ENCODE results near the gene PPIH.
"Not testable (repeated sequence)": the region's sequence is repeated elsewhere in the genome, so short reads cannot be mapped to it uniquely, and the experiment has no call there.

The PPIH gene

DNA sequence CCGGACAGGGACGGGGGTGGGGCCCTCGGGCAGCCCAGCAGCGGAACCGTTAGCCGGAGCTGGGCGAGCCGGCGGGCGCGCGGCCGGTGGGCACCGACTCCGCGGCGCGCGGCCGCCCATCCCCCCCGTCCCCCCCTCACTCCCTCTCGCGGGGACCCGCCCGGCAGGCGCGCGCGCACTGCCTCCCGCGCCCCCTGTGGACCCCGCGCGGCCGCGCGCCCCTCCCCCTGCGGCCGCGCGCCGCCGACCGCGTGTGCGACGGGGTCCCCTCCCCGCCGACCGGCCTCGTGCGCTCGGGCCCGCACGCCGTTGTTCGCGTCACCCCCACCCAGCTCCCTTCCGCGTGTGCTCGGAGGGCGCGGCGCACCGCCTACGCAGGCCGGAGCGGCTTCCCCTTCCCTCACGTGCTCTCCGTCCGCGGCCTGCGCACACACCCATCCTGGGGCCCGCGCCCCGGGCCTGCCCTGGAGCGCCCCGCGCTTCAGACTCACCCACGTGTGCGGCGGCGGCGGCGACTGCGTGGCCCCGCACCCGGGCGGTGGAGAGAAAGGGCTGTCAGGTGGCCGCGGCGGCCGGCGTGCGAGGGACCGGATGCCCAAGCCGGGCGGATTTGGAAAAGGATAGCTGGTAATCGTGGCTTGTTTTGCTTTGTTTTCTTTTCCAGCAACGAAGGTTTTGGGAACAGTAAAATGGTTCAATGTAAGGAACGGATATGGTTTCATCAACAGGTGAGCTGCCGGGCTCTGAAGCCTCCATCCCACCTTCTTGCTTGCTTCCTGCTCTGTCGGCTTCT lies 24.7 kb downstream of the PPIH start:
- peak; percentile 83 for DNase-seq

DNA sequence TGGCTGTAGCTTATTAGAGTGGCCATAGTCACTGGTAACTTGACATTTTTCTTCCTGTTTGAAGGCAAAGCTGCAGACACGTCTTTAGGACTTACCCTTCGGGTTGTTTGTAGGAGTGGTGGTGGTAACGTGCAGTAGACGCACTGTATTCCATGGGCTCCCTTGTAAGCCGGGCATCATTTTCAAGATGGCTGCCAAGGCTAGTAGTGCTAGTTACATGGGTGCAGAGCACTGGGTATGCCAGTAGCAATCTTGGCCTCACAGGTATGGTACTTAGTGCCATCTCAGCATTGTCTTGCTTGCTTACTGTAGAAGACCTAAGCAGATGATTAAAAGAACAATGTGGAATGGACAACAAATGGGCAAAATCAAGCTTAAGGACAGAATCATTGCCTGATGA lies 25.9 kb downstream of the PPIH start:
- peak; percentile 61 for DNase-seq

DNA sequence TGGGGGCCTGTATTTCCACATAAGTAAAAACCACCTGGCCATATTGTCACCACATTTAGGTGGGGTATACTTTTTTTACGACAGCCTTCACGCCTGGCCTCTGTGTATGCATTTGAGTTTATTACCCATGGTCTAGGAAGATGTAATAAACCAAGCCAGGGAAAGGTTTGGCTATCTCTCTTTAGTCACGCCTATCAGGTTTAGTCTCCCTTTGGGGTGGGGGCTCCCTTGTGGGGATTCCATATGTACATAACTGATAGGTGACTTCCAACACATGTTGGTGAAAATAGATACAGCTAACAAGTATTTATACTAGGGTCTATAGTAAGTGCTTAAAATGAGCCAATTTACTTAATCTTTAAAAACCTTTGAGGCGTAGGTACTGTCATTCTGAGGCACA lies 28.2 kb downstream of the PPIH start:
- DNase-seq: no peak

DNA sequence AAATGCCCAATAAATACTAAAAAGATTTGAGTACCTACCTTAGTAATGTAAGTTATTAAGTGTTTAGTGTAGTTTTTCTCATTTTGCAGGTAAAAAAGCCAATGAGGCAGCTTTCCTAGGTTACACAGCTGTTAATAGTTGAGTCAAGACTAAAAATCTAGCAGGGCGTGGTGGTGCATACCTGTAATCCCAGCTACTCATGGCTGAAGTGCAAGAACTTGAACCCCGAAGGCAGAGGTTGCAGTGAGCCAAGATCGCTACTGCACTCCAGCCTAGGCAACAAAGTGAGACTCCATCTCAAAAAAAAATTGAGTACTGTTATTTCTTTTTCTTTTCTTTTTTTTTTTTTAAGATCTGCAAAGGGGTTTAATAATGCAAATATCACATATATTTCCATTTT lies 31.7 kb downstream of the PPIH start:
- DNase-seq: no peak

DNA sequence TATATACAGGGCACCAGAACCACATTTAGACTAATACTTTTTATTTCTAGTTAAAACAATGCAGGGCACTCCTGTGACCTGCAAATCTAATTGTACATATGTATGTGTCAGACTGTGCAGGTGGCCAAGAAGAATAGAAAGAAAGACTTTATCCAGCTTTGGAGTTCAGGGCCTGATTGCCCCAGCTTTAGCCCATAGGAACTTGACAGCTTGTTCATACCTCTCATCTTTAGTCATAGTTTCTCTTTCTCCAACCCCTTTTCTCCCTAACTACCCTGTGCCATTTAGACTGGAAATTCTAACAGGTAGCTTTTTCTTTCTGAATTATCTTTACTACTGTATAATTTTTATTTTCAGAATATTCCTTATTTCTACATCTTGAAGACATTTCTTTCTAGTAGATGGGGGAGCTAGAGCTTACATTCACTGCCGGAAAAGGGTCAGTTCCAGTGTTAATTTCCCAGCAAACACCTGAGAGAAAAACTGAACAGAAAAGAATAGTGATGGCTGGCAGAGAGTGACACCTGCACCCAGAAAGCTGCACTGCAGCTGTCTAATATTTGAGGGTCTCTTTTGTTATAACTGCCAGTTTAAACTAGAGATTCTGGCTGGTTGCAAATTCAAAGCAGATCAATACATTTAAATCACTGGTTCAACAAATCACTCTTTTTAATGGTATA lies 32.4 kb downstream of the PPIH start:
- DNase-seq: no peak

DNA sequence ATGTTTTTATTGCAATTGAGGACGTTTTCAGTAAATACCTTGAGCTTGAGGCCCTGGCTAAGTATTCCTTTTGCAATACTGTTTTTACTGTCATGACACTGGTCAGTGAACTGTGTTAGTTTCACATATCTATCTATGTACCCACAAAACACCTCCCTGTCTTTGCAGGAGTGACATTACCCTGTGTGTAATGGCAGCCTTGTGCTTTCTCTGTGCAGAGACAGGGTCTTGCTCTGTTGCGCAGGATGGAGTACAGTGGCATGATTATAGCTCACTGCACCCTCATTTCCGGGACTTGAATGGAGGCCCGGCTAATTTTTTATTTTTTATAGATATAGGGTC lies 32.9 kb downstream of the PPIH start:
- DNase-seq: no peak

DNA sequence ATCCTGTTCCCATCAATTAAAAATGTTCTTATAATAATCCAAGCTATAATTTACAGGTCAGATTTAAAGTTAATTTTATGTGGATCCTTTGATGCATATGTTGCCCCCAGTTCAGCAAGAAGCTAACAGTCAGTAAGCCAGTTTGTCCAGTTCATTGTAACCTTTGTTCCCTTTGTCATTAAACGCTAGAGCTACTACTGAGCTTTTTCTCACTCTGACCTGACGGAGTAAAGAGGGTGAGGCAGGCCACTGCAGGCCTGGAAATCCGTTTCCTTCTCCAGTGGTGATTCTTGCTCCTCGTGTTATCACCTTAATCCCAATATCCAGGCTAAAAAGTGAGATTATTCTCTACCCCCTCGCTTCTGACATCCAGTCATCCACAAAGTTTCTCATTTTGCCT lies 34.2 kb downstream of the PPIH start:
- no peak for DNase-seq

DNA sequence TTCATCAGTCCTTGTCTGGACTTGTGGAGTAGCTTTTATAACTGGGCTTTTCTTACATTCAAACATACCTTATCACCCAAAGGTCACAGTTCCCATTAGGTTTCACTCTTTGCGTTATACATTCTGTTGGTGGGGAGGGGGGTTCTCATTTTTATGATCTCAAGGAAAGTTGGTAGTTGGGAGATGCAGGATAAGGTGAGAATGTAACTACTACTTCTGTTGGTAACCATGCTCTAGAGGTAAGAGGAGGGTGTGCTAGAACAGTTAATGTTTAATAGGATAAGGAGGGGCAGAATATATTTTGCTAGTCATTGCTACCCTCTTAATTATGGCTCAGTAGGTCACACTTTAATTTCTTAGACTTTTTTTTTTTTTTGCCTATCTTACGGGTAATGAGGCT lies 34.7 kb downstream of the PPIH start:
- DNase-seq: no peak

DNA sequence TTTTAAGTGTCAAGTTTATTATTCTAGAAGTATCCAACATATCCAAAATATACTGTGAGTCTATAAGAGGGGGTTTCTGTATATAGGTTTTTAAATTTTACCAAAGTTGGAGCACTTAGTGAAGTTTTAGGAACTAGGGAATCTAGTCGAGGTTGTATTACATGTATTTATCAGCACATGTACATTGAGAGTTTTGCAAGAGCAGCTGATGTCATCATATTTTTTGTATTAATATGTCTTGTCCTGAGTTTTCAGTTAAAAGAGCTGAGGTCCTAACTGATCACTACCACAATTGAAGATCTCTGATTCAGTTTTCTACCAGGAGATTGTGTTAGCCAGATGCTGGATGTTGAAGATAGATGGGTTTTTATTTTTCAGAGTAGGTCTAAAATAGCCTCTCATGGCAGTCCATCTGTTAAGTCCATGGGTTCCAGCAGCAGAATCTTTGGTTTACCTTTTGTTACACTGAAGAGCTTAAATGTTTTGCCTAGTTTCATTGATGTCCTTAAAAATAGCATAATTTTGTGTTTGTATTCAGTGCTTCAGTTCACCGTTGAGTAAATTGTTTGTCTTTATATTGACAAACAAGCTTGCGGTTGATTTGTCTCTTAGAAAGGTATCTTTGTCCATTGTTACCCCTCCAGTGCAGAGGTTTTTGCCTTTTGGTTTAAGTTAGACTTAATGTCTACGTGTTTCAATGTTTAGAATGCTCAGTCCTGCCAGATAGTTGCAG lies 40.0 kb downstream of the PPIH start:
- DNase-seq: no peak

DNA sequence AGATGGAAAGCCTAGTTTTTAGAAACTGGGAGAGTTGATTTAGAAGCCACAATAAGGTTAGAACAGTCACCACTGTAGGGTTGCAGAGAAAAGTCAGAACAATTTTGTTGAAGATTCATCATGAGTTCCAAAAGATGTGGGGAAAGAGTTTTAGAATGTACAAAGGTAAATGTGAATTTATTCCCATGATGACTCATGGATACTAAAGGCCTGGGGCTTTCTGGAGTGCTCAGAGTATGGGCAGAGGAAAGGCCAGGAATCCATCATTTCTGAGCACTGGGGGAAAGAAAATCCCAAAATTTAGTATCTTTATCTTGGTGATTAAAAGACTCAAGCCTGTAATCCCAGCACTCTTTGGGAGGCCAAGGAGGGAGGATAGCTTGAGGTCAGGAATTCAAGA lies 41.8 kb downstream of the PPIH start:
- no peak for DNase-seq

DNA sequence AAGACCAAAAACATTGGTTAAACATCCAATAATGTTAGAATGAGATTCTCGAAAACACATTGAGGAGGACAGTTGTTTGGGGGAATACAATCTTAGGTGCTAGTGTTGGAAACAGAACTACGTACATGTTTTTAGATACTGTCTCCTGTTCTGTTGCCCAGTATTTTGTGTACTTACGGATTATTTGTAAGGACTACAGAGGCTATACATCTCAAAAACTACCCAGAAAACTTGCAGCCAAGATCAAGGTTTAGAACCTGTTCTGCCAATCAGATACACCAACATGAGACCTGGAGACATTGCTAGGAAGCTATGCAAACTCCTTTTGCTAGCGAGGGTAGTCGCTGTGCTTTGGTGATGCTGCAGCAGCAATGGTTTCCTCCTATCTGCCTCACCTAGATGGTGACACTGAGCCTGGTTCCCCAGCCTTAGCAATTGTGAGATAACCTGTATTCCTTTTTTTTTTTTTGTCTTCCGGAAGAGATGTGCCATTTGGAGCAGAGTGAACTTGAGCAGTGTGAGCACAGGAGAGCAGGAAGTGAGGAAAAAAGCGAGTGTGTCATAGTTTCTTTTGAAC lies 45.8 kb downstream of the PPIH start:
- DNase-seq: no peak

DNA sequence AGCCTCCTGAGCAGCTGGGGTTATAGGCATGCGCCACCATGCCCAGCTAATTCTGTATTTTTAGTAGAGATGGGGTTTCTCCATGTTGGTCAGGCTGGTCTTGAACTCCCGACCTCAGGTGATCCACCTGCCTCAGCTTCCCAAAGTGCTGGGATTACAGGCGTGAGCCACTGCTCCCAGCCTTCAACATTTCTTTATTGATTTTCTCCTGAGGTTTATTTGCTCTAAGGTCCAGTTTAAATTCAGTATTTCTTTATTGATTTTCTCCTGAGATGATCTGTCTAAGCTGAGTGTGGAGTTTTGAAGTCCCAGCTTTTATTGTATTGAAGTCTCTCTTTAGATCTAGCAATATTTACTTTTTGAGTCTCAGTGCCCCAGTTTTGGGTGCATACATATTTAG lies 54.6 kb downstream of the PPIH start:
- DNase-seq: not testable (repeated sequence)

DNA sequence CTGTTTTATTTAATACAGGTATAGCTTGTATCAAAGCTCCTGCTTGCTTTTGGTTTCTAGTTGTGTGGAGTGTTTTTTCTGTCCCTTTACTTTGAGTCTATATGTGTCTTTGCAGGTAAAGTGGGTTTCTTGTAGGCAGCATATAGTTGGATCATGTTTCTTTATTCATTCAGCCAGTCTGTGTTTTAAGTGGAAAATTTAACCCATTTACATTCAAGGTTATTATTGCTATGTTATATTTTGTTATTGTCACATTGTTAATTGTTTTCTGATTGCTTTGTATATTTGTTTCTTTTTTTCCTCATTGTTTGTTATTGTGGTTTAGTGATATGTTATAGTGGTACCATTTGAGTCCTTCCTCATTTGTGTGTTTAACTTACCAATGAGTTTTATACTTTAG lies 55.1 kb downstream of the PPIH start:
- no peak for DNase-seq

DNA sequence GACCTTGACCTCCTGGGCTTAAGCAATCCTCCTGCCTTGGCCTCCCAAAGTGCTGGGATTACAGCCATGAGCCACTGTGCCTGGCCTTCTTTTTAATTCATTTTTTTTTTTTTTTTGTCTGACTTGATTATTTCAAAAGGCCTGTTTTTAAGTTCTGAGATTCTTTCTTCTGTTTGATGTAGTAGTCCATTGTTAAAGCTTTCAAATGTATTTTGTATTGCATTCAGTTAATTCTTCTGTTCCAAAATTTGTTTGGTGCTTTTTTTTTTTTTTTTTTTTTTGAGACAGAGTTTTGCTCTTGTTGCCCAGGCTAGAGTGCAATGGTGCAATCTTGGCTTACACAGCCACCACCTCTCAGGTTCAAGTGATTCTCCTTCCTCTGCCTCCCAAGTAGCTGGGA lies 56.2 kb downstream of the PPIH start:
- DNase-seq: not testable (repeated sequence)

DNA sequence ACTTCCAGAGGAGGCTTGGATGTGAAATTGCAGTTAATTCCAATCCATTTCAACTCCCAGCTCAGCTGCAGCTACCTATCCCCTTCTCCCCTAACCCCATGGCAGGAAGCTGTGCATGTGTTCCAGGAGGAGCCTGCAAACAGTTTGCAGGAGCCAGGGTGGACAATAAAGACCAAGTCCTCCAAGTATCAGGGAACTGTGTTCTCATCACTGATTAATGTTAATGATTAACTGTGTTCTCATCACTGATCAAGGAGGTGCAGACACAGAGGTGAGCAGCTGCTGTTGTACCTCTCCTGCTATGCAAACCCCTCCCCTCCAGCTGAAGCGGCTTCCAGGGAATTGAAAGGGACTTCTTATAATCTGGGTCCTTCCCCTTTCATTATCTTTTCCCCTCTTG lies 62.6 kb downstream of the PPIH start:
- peak; percentile 21 for DNase-seq

DNA sequence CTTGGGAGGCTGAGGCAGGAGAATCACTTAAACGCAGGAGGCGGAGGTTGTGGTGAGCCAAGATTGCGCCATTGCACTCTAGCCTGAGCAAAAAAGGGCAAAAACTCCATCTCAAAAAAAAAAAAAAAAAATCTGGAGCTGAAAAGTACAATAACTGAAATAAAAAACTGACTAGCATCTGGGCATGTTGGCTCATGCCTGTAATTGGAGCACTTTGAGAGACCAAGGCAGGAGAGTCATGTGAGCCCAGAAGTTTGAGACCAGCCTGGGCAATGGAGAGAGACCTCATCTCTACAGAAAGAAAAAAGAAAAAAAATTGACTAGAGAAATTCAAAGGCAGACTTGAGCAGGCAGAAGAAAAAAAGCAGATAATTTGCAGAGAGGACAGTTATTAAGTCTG lies 63.7 kb downstream of the PPIH start:
- DNase-seq: no peak

DNA sequence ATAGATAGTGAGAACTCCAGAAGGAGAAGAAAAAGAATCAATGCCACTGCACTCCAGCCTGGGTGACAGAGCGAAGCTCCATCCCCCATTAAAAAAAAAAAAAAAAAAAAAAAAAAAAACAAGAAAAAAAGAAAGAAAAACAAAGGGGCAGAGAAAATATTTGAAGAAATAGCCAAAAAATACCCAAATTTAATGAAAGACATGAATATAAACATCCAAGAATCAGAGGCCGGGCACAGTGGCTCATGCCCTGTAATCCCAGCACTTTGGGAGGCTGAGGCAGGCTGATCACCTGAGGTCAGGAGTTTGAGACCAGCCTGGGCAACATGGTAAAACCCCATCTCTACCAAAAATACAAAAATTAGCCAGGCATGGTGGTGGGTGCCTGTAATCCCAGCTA lies 64.2 kb downstream of the PPIH start:
- DNase-seq: not testable (repeated sequence)

DNA sequence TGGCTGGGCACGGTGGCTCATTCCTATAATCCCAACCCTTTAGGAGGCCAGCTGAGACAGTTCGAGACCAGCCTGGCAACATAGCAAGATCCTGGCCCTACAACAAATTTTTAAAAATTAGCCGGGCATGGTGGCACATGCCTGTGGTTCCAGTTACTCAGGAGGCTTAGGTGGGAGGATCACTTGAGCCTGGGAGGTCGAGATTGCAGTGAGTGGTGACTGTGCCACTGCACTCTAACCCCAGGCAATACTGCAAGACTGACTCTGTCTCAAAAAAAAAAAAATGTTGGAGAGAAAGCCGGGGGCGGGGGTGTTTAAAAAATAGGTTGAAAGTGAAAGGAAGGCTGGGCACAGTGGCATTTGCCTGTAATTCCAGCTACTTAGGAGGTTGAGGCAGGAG lies 65.3 kb downstream of the PPIH start:
- peak; percentile 35 for DNase-seq

DNA sequence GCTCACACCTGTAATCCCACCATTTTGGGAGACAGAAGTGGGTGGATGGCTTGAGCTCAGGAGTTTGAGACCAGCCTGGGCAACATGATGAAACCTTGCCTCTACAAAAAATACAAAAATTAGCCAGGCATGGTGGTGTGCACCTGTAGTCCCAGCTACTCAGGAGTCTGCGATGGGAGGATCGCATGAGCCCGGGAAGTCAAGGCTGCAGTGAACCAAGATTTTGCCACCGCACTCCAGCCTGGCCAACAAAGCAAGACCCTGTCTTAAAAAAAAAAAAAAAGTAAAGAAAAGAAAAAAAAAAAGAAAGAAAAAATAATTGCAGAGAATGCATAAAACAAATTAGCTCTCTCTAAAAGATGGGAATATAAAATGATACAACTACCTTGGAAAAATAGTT lies 67.6 kb downstream of the PPIH start:
- peak; percentile 7 for DNase-seq
